ENCODE measurements around the gene IL22RA1. TPM values are rescaled to one million over a fixed set of nuclear protein-coding genes. Genes with fewer than 3 reads are reported as not detected.

Gene IL22RA1
- total and polyA plus RNA-seq, 10 of the 15 experiments (the other 5 are each of a cell fraction or from before 2014, with no cell fraction given): not detected

- CTCF ChIA-PET: no interaction called here
- POLR2A ChIA-PET: interaction anchor here (0.6 kb wide), 1 partner anchor 148 kb away, joined by 3 read pairs; no protein-coding TSS in a partner anchor
- in situ Hi-C loops (cut with MboI) (no loop called here), intact Hi-C loops (cut with micrococcal nuclease; ENCODE audit: unreplicated experiment) (no loop called here)
- no peaks in the 10 kb centered on the region; a peak in 1 of 4 replicates for H3K27me3 ChIP-seq (replicated peaks in 1 of 2; ENCODE audit: control insufficient read depth in 2 of 2, insufficient read depth in 2 of 2, low read length in 1 of 2)
- TF ChIP-seq BRCA1 (IDR thresholded peaks at IDR 0.05; ENCODE audit: low read depth, low read length): no peak
- TF ChIP-seq FOXK2 (IDR thresholded peaks at IDR 0.05): no peak
- TF ChIP-seq RAD21 (IDR thresholded peaks at IDR 0.05; ENCODE audit: insufficient read depth, low read depth, low read length): no peak
- TF ChIP-seq NRF1 (conservative IDR thresholded peaks at IDR 0.05; ENCODE audit: low read depth, low read length): no peak
- TF ChIP-seq ZNF592 (IDR thresholded peaks at IDR 0.05): no peak
- H3K27ac ChIP-seq (ENCODE audit: control insufficient read depth, insufficient read depth): no peak overlapping the region
- ATAC-seq (no peak), FAIRE-seq (no peak), DNase-seq (ENCODE audit: low read depth, low spot score) (no peak)
- H3K9me3 ChIP-seq (replicated peaks; ENCODE audit: control insufficient read depth, insufficient read depth, low read length): no peaks in the 10 kb centered on the region
- no peaks in the 10 kb centered on the region for H3K79me2 ChIP-seq (ENCODE audit: control insufficient read depth, insufficient read depth, low read length)
- no peak overlapping the region for H3K9ac ChIP-seq (ENCODE audit: control insufficient read depth, insufficient read depth, low read length)
- no peak overlapping the region for H3K4me2 ChIP-seq (ENCODE audit: control insufficient read depth, insufficient read depth)
- no peaks in the 10 kb centered on the region for H3K36me3 ChIP-seq (ENCODE audit: control insufficient read depth in 2 of 2, insufficient read depth in 2 of 2, low read length in 1 of 2)
- no peak overlapping the region for H3K4me3 ChIP-seq
- no peak overlapping the region for H2AFZ ChIP-seq (ENCODE audit: control insufficient read depth, low read depth, low read length)
- no peaks in the 10 kb centered on the region for H4K20me1 ChIP-seq (ENCODE audit: control insufficient read depth, insufficient read depth)
- SMC1A ChIA-PET (ENCODE audit: uncharacterized antibody, unreplicated experiment): no interaction called here
- no TSS peak for BruUV-seq (replicated peaks)
- H3K4me1 ChIP-seq (ENCODE audit: control insufficient read depth, insufficient read depth, low read length): no peaks in the 10 kb centered on the region
- RAD21 ChIA-PET (ENCODE audit: unreplicated experiment): no interaction called here
- WGBS (ENCODE audit: insufficient coverage, insufficient replicate concordance, low lambda C conversion rate, missing lambda C conversion rate): 25% methylated on average over 14 of the region's 14 CpGs
Observed at GRCh38 chr1:24095140-24095859, 47.6 kb downstream of the IL22RA1 start.
